K562 (cell line): ENCODE measurements around the gene GBF1. TPM values are rescaled to one million over a fixed set of nuclear protein-coding genes. Genes with fewer than 3 reads are reported as not detected.

Source experiments
- ATAC-seq: fragments of 200-7000 bp; cut with Tn5 transposase; 3 replicates; pipeline ENCODE4 v1.9.1; 2020; ENCODE audit warnings: moderate library complexity
- BruUV-seq: library from RNA; stranded (reverse); fragments of 400-500 nt; replicated peaks from 2 replicates; lab custom pipeline; 2021; lab: Mats Ljungman, UMichigan
- CTCF ChIA-PET: fragments of 300-600 bp; formaldehyde crosslinking; extraction: SDS; loops from one replicate; lab custom pipeline; 2021; ENCODE audit warnings: low intra/inter-chr PET ratio; lab: Yijun Ruan, JAX
- POLR2A ChIA-PET: fragments of 300-600, 350-650 bp; sonication (Branson Sonifier 250); formaldehyde crosslinking; extraction: SDS; loops from one replicate; lab custom pipeline; 2021; ENCODE audit warnings: antibody characterized with exemption, inconsistent platforms; lab: Yijun Ruan, JAX
- DNase-seq, 4 experiments: peaks; one replicate each; pipeline versions ENCODE4 v3.0.0 to v3.0.0-alpha.2; 2011 to 2018; ENCODE audit warnings: low spot score in 3 of 4, mixed read lengths in 3 of 4; ENCODE audit errors: extremely low read depth in 1 of 4
- FAIRE-seq: peaks from 2 replicates; lab custom pipeline; 2011; peaks lifted over from hg19 to GRCh38; lab: Jason Lieb, UNC
- H2AFZ ChIP-seq: 2 replicates; pipeline ENCODE4 v1.6.0; 2011; ENCODE audit warnings: low read depth, low read length, control low read depth, inconsistent platforms
- H3K27ac ChIP-seq: fragments of 200-600 bp; 3 replicates; pipeline ENCODE4 v1.8.0; 2011; ENCODE audit warnings: low read depth, mild to moderate bottlenecking, control low read depth, inconsistent platforms, low read length, moderate library complexity, mixed read lengths; ENCODE audit errors: extremely low read depth
- H3K27me3 ChIP-seq, 2 experiments: fragments of 300-600 bp in 1 of 2; 2 replicates in 1 of 2; 3 replicates in 1 of 2; pipeline versions ENCODE4 v1.6.0 to v1.8.0; 2011; ENCODE audit warnings: inconsistent platforms in 2 of 2, low read length in 2 of 2, mild to moderate bottlenecking in 1 of 2, mixed read lengths in 1 of 2, moderate library complexity in 1 of 2; ENCODE audit not compliant: control insufficient read depth in 2 of 2, insufficient read depth in 2 of 2
- H3K36me3 ChIP-seq: fragments of 300-600 bp; 3 replicates; pipeline ENCODE4 v1.8.0; 2011; ENCODE audit warnings: mild to moderate bottlenecking, low read length, inconsistent platforms; ENCODE audit not compliant: control insufficient read depth, insufficient read depth
- H3K4me1 ChIP-seq, 2 experiments: fragments of 200-600 bp in 1 of 2; replicated peaks in 1 of 2; 2 replicates in 1 of 2; 3 replicates in 1 of 2; pipeline versions ENCODE4 v1.5.1 to v1.8.0; 2011; ENCODE audit warnings: inconsistent platforms in 2 of 2, low read length in 2 of 2, mild to moderate bottlenecking in 1 of 2, mixed read lengths in 1 of 2, moderate library complexity in 1 of 2; ENCODE audit not compliant: control insufficient read depth in 2 of 2, insufficient read depth in 2 of 2
- H3K4me2 ChIP-seq: 2 replicates; pipeline ENCODE4 v1.6.1; 2011; ENCODE audit warnings: low read length, control low read depth, inconsistent platforms, mixed read lengths; ENCODE audit not compliant: insufficient read depth
- H3K4me3 ChIP-seq: fragments of 200-600 bp; sonication (generic), shearing (Covaris generic); 2 replicates; pipeline ENCODE4 v1.5.1; 2016; ENCODE audit warnings: control low read depth, inconsistent platforms
- H3K79me2 ChIP-seq: fragments of 200-600 bp; 3 replicates; pipeline ENCODE4 v1.8.0; 2011; ENCODE audit warnings: low read length, inconsistent platforms; ENCODE audit not compliant: control insufficient read depth, insufficient read depth
- H3K9ac ChIP-seq, 2 experiments: 2 replicates each; pipeline versions ENCODE4 v1.6.0 to v1.6.1; 2011; ENCODE audit warnings: low read depth in 2 of 2, low read length in 2 of 2, control low read depth in 1 of 2, inconsistent platforms in 1 of 2, mild to moderate bottlenecking in 1 of 2, mixed read lengths in 1 of 2; ENCODE audit not compliant: insufficient read depth in 1 of 2
- H3K9me1 ChIP-seq: one replicate; pipeline ENCODE4 v1.6.0; 2011; ENCODE audit warnings: inconsistent platforms, mild to moderate bottlenecking, low read length, moderate library complexity; ENCODE audit not compliant: control insufficient read depth, insufficient read depth
- H3K9me3 ChIP-seq: replicated peaks from 2 replicates; pipeline ENCODE4 v1.5.1; 2011; ENCODE audit warnings: low read depth, low read length, inconsistent platforms; ENCODE audit not compliant: control insufficient read depth, insufficient read depth
- H4K20me1 ChIP-seq: replicated peaks from 2 replicates; pipeline ENCODE4 v1.6.1; 2011; ENCODE audit warnings: low read length, inconsistent platforms, mixed read lengths; ENCODE audit not compliant: control insufficient read depth, insufficient read depth
- BACH1 ChIP-seq: fragments of 200-800 bp; sonication (Bioruptor generic); IDR thresholded peaks from 2 replicates; pipeline ENCODE4 v1.6.1; 2016; ENCODE audit warnings: missing genetic modification characterization, missing compliant biosample characterization
- BMI1 ChIP-seq: fragments of 150-350 bp; IDR thresholded peaks from 2 replicates; pipeline ENCODE4 v1.6.1; 2014; ENCODE audit warnings: low read length
- CSDE1 ChIP-seq, 2 experiments: fragments of 450-650 bp; IDR thresholded peaks; 2 replicates each; pipeline ENCODE4 v1.6.1; 2016; ENCODE audit warnings: mild to moderate bottlenecking in 1 of 2
- FOSL1 ChIP-seq: fragments of 200-800 bp; sonication (Bioruptor generic); conservative IDR thresholded peaks from 2 replicates; pipeline ENCODE4 v1.6.1; 2016; ENCODE audit warnings: missing genetic modification characterization, missing compliant biosample characterization
- FOXO4 ChIP-seq: fragments of 450-650 bp; formaldehyde crosslinking; IDR thresholded peaks from 2 replicates; pipeline ENCODE4 v1.4.0; 2020; ENCODE audit warnings: mild to moderate bottlenecking, moderate library complexity
- HDAC2 ChIP-seq: fragments of 450-650 bp; IDR thresholded peaks from 2 replicates; pipeline ENCODE4 v1.6.1; 2016; ENCODE audit warnings: mild to moderate bottlenecking
- HDAC3 ChIP-seq: fragments of 450-650 bp; IDR thresholded peaks from 2 replicates; pipeline ENCODE4 v1.6.1; 2018; ENCODE audit warnings: borderline replicate concordance, mild to moderate bottlenecking, moderate library complexity; ENCODE audit not compliant: partially characterized antibody
- HNRNPUL1 ChIP-seq: fragments of 200-400 bp; formaldehyde crosslinking; IDR thresholded peaks from 2 replicates; pipeline ENCODE4 v1.6.1; 2017; ENCODE audit warnings: low read length
- JUN ChIP-seq, 2 experiments: sonication (generic) in 1 of 2; formaldehyde crosslinking in 1 of 2; IDR thresholded peaks; 2 replicates each; pipeline versions ENCODE4 v1.6.1 to v1.8.0; 2012 to 2022; ENCODE audit warnings: borderline replicate concordance in 2 of 2, mild to moderate bottlenecking in 2 of 2, improper control_type of control experiment in 1 of 2, low read depth in 1 of 2, low read length in 1 of 2, missing genetic modification reagents in 1 of 2
- KDM1A ChIP-seq, 2 experiments: fragments of 450-650 bp; IDR thresholded peaks; 2 replicates each; pipeline ENCODE4 v1.6.1; 2016; ENCODE audit warnings: mild to moderate bottlenecking in 2 of 2
- MTA3 ChIP-seq: fragments of 450-650 bp; formaldehyde crosslinking; IDR thresholded peaks from 2 replicates; pipeline ENCODE4 v1.6.1; 2017; ENCODE audit warnings: mild to moderate bottlenecking, borderline replicate concordance
- NCOA2 ChIP-seq, 2 experiments: fragments of 450-650 bp; IDR thresholded peaks; 2 replicates each; pipeline ENCODE4 v1.6.1; 2018; ENCODE audit warnings: mild to moderate bottlenecking in 2 of 2, moderate library complexity in 1 of 2; ENCODE audit not compliant: partially characterized antibody in 2 of 2
- POLR2H ChIP-seq: IDR thresholded peaks from 2 replicates; pipeline ENCODE4 v1.6.1; 2016; ENCODE audit warnings: missing genetic modification characterization, low read depth, mild to moderate bottlenecking, control low read depth, missing compliant biosample characterization, moderate library complexity
- RFX1 ChIP-seq: fragments of 450-650 bp; IDR thresholded peaks from 2 replicates; pipeline ENCODE4 v1.6.1; 2016; ENCODE audit warnings: mild to moderate bottlenecking, moderate library complexity
- THAP7 ChIP-seq: fragments of 250-450 bp; sonication (Bioruptor Pico); IDR thresholded peaks from 2 replicates; pipeline ENCODE4 v1.5.0; 2021
- ZNF12 ChIP-seq: sonication (generic); formaldehyde crosslinking; IDR thresholded peaks from 2 replicates; pipeline ENCODE4 v1.4.0; 2020; ENCODE audit warnings: mild to moderate bottlenecking, missing genetic modification reagents
- ZNF282 ChIP-seq: sonication (generic); formaldehyde crosslinking; IDR thresholded peaks from 2 replicates; pipeline ENCODE4 v1.8.1; 2023; ENCODE audit warnings: missing genetic modification reagents
- ZNF431 ChIP-seq: sonication (generic); formaldehyde crosslinking; IDR thresholded peaks from 2 replicates; pipeline ENCODE4 v1.8.0; 2022; ENCODE audit warnings: mild to moderate bottlenecking, missing genetic modification reagents
- ZNF444 ChIP-seq: fragments of 250-450 bp; sonication (Bioruptor Pico); IDR thresholded peaks from 2 replicates; pipeline ENCODE4 v1.4.0; 2020; ENCODE audit warnings: mild to moderate bottlenecking, moderate library complexity
- ZNF766 ChIP-seq: fragments of 200-800 bp; sonication (Bioruptor generic); conservative IDR thresholded peaks from 2 replicates; pipeline ENCODE4 v1.6.1; 2016; ENCODE audit warnings: missing genetic modification characterization, missing compliant biosample characterization
- ZNF830 ChIP-seq: fragments of 250-450 bp; sonication (Bioruptor Pico); IDR thresholded peaks from 2 replicates; pipeline ENCODE4 v1.5.0; 2021; ENCODE audit warnings: mild to moderate bottlenecking
- WGBS: fragments of 100-300 bp; shearing (Covaris generic); methylation state at CpG from one replicate; pipeline ENCODE4 v1.1.6; 2016; ENCODE audit warnings: low coverage, mixed read lengths; ENCODE audit not compliant: insufficient coverage; ENCODE audit errors: missing lambda C conversion rate; 5-methylcytosine and 5-hydroxymethylcytosine counted together
- in situ Hi-C: fragments of 300-500 bp; cut with MboI; formaldehyde crosslinking; loops from 4 replicates; pipeline ENCODE4 v1.15.0; 2018; ENCODE audit warnings: inconsistent platforms, mixed read lengths
- intact Hi-C: fragments of 100-400 bp; cut with micrococcal nuclease; formaldehyde crosslinking; loops from 2 replicates; pipeline ENCODE4 v1.14.2; 2022
- polyA plus RNA-seq, 8 experiments: library from polyadenylated mRNA; depleted of rRNA in 4 of 8; stranded (reverse) in 5 of 8; unstranded in 3 of 8; fragments of >200 nt; fragmentation: Nextera tagmentation in 2 of 8; fragmentation: Illumina TruSeq in 1 of 8; extraction: Ambion mirVana in 2 of 8; extraction: Trizol in 1 of 8; gene quantifications; 2 replicates each; pipeline versions ENCODE4 v1.2.1 to v1.2.3, GENCODE V29; 2011 to 2014; ENCODE audit warnings: inconsistent platforms in 1 of 8, missing spikeins in 1 of 8
- total RNA-seq, 7 experiments: library from RNA; depleted of rRNA in 6 of 7; stranded (reverse); fragments of >200 nt in 6 of 7; fragmentation: Illumina TruSeq in 2 of 7; extraction: Trizol in 2 of 7; gene quantifications; 2 replicates each; pipeline versions ENCODE4 v1.2.1 to v1.2.3, GENCODE V29; 2011 to 2021; ENCODE audit warnings: low replicate concordance in 1 of 7

The GBF1 gene
- total and polyA plus RNA-seq, 9 of the 15 experiments (the other 6 are each of a cell fraction or from before 2014, with no cell fraction given), result 0.69 to 28.0 (median 10.3) TPM

GRCh38 chr10:102412293-102412692 lies 167.0 kb downstream of the GBF1 start (continued):
- no peak for TF ChIP-seq MTA3
- no peak for TF ChIP-seq ZNF431 (CRISPR knock-in tag)
- no peak for TF ChIP-seq ZNF830 (CRISPR knock-in tag)
- no peak for TF ChIP-seq POLR2H (tag)
- TF ChIP-seq BACH1 (tag), result no peak
- TF ChIP-seq HDAC2, result no peak
- no peak for TF ChIP-seq ZNF444 (CRISPR knock-in tag)
- TF ChIP-seq, all 486 proteins: peak for 0

GRCh38 chr10:102413053-102413705 lies 167.8 kb downstream of the GBF1 start:
- no peaks in the 10 kb centered on the region for H3K9me1 ChIP-seq
- intact Hi-C loops, result no loop called here
- DNase-seq, result peak in 3 of 4 experiments; percentile 35 to 50 (median 45)
- ATAC-seq, result peak; percentile 30; the same call in 1 of the 3 replicates
- CTCF ChIA-PET, result interaction anchor here (0.7 kb wide), 1 partner anchor 63 kb away, joined by 3 read pairs; no protein-coding TSS in a partner anchor
- H3K4me2 ChIP-seq, result no peak overlapping the region
- H4K20me1 ChIP-seq, result no peaks in the 10 kb centered on the region
- no peaks in the 10 kb centered on the region for H3K9me3 ChIP-seq
- POLR2A ChIA-PET, result interaction anchor here (0.8 to 1.4 kb wide), 3 partner anchors 9 to 13 kb away, joined by 3 read pairs; no protein-coding TSS in a partner anchor
- no peak overlapping the region for H3K4me3 ChIP-seq
- FAIRE-seq, result no peak
- in situ Hi-C loops, result no loop called here
- H3K36me3 ChIP-seq, result no peaks in the 10 kb centered on the region
- no peak overlapping the region for H3K27ac ChIP-seq
- BruUV-seq, result no TSS peak
- H3K79me2 ChIP-seq, result no peaks in the 10 kb centered on the region
- H3K9ac ChIP-seq, result no peak overlapping the region
- peaks cover 0 to 35% of the 10 kb centered on the region in 2 experiments; a peak in 3 of 5 replicates for H3K4me1 ChIP-seq
- H2AFZ ChIP-seq, result no peak overlapping the region
- 0% methylated on average over 3 of the region's 5 CpGs for WGBS
- peaks cover 10 to 44% of the 10 kb centered on the region in 2 experiments; a peak in 3 of 5 replicates for H3K27me3 ChIP-seq
- peak in 1 of 2 experiments; percentile 81; a peak in 2 of 4 replicates for TF ChIP-seq CSDE1 (IDR thresholded peaks at IDR 0.05)
- TF ChIP-seq BMI1, result peak; percentile 60; the same call in 1 of the 2 replicates
- TF ChIP-seq KDM1A (IDR thresholded peaks at IDR 0.05), result peak in 1 of 2 experiments; percentile 9; a peak in 1 of 4 replicates
- no peak for TF ChIP-seq JUN (IDR thresholded peaks at IDR 0.05; ENCODE audit: borderline replicate concordance, low read depth, low read length)
- TF ChIP-seq JUN (CRISPR knock-in tag; IDR thresholded peaks at IDR 0.05; ENCODE audit: borderline replicate concordance), result no peak
- TF ChIP-seq ZNF12, result no peak
- no peak for TF ChIP-seq THAP7 (CRISPR knock-in tag)
- peak; percentile 95 for TF ChIP-seq RFX1
- TF ChIP-seq ZNF282 (CRISPR knock-in tag), result no peak
- no peak for TF ChIP-seq ZNF766
- TF ChIP-seq FOSL1 (tag), result no peak
- TF ChIP-seq HNRNPUL1, result no peak
- no peak for TF ChIP-seq HDAC3
- TF ChIP-seq NCOA2 (IDR thresholded peaks at IDR 0.05; ENCODE audit: partially characterized antibody in 2 of 2), result no peak
- TF ChIP-seq FOXO4, result no peak
